K562 (cell line): ENCODE results near the gene ZNF569. TPM values are rescaled to one million over a fixed set of nuclear protein-coding genes. Genes with fewer than 3 reads are reported as not detected.

Source experiments
- ATF3 ChIP-seq, 2 experiments: fragments of 450-650 bp in 1 of 2; sonication (generic) in 1 of 2; formaldehyde crosslinking in 1 of 2; IDR thresholded peaks in 1 of 2; conservative IDR thresholded peaks in 1 of 2; 2 replicates each; pipeline versions ENCODE4 v1.6.1 to v1.8.1; 2016 to 2023; ENCODE audit warnings: mild to moderate bottlenecking in 2 of 2, moderate library complexity in 2 of 2, inconsistent platforms in 1 of 2, missing genetic modification reagents in 1 of 2
- CBX2 ChIP-seq: fragments of 200-600 bp; sonication (generic); IDR thresholded peaks from one replicate; pipeline ENCODE4 v1.6.1; 2012; ENCODE audit warnings: mild to moderate bottlenecking, low read length, inconsistent platforms; ENCODE audit not compliant: insufficient read depth, poor library complexity, severe bottlenecking
- CBX3 ChIP-seq, 2 experiments: IDR thresholded peaks; 1 replicate in 1 of 2; 2 replicates in 1 of 2; pipeline ENCODE4 v1.6.1; 2012; ENCODE audit warnings: inconsistent platforms in 2 of 2, low read length in 2 of 2, borderline replicate concordance in 1 of 2, control low read depth in 1 of 2
- E2F1 ChIP-seq: sonication (generic); formaldehyde crosslinking; IDR thresholded peaks from 2 replicates; pipeline ENCODE4 v1.8.1; 2023; ENCODE audit warnings: mild to moderate bottlenecking, missing genetic modification reagents, moderate library complexity
- ELK3 ChIP-seq: fragments of 450-650 bp; formaldehyde crosslinking; IDR thresholded peaks from 2 replicates; pipeline ENCODE4 v1.4.0; 2020; ENCODE audit warnings: mild to moderate bottlenecking
- FOXK1 ChIP-seq: sonication (generic); formaldehyde crosslinking; IDR thresholded peaks from 2 replicates; pipeline ENCODE4 v1.8.0; 2022; ENCODE audit warnings: missing genetic modification reagents, mild to moderate bottlenecking, borderline replicate concordance
- HLTF ChIP-seq: fragments of 450-650 bp; IDR thresholded peaks from 2 replicates; pipeline ENCODE4 v1.6.1; 2016
- MECOM ChIP-seq: fragments of 250-450 bp; sonication (Bioruptor Pico); IDR thresholded peaks from 2 replicates; pipeline ENCODE4 v1.8.0; 2022; ENCODE audit warnings: inconsistent platforms
- NFATC3 ChIP-seq: fragments of 450-650 bp; IDR thresholded peaks from 2 replicates; pipeline ENCODE4 v1.6.1; 2017; ENCODE audit warnings: mild to moderate bottlenecking
- NFE2 ChIP-seq: IDR thresholded peaks from 2 replicates; pipeline ENCODE4 v1.6.1; 2014; ENCODE audit warnings: antibody characterized with exemption, low read depth
- RBM22 ChIP-seq: fragments of 200-400 bp; formaldehyde crosslinking; IDR thresholded peaks from 2 replicates; pipeline ENCODE4 v1.6.1; 2018; ENCODE audit warnings: low read length, low read depth; ENCODE audit not compliant: poor library complexity, severe bottlenecking
- RCOR1 ChIP-seq, 2 experiments: IDR thresholded peaks; 2 replicates each; pipeline ENCODE4 v1.6.1; 2012; ENCODE audit warnings: low read depth in 2 of 2, low read length in 2 of 2, borderline replicate concordance in 1 of 2, improper control_type of control experiment in 1 of 2
- RFX1 ChIP-seq: fragments of 450-650 bp; IDR thresholded peaks from 2 replicates; pipeline ENCODE4 v1.6.1; 2016; ENCODE audit warnings: mild to moderate bottlenecking, moderate library complexity
- RFX7 ChIP-seq: fragments of 250-450 bp; sonication (Bioruptor Pico); IDR thresholded peaks from 2 replicates; pipeline ENCODE4 v1.5.1; 2021; ENCODE audit warnings: mild to moderate bottlenecking
- SLC30A9 ChIP-seq: fragments of 250-450 bp; sonication (Bioruptor Pico); IDR thresholded peaks from 2 replicates; pipeline ENCODE4 v1.8.0; 2022; ENCODE audit warnings: mild to moderate bottlenecking, moderate library complexity
- SMAD2 ChIP-seq: fragments of 150-350 bp; IDR thresholded peaks from 2 replicates; pipeline ENCODE4 v1.6.1; 2014; ENCODE audit warnings: low read depth, mild to moderate bottlenecking, low read length
- TCF3 ChIP-seq: sonication (generic); formaldehyde crosslinking; IDR thresholded peaks from 2 replicates; pipeline ENCODE4 v1.4.0; 2020; ENCODE audit warnings: mild to moderate bottlenecking, missing genetic modification reagents
- ZNF184 ChIP-seq: sonication (generic); formaldehyde crosslinking; IDR thresholded peaks from 2 replicates; pipeline ENCODE4 v1.5.0; 2020; ENCODE audit warnings: missing genetic modification reagents
- ZNF311 ChIP-seq: fragments of 250-450 bp; sonication (Bioruptor Pico); IDR thresholded peaks from 2 replicates; pipeline ENCODE4 v1.4.0; 2020; ENCODE audit warnings: mild to moderate bottlenecking, moderate library complexity
- ZNF518B ChIP-seq: fragments of 250-450 bp; sonication (Bioruptor Pico); IDR thresholded peaks from 2 replicates; pipeline ENCODE4 v1.5.0; 2021; ENCODE audit warnings: mild to moderate bottlenecking, moderate library complexity
- polyA plus RNA-seq, 8 experiments: library from polyadenylated mRNA; depleted of rRNA in 4 of 8; stranded (reverse) in 5 of 8; unstranded in 3 of 8; fragments of >200 nt; fragmentation: Nextera tagmentation in 2 of 8; fragmentation: Illumina TruSeq in 1 of 8; extraction: Ambion mirVana in 2 of 8; extraction: Trizol in 1 of 8; gene quantifications; 2 replicates each; pipeline versions ENCODE4 v1.2.1 to v1.2.3, GENCODE V29; 2011 to 2014; ENCODE audit warnings: inconsistent platforms in 1 of 8, missing spikeins in 1 of 8
- total RNA-seq, 7 experiments: library from RNA; depleted of rRNA in 6 of 7; stranded (reverse); fragments of >200 nt in 6 of 7; fragmentation: Illumina TruSeq in 2 of 7; extraction: Trizol in 2 of 7; gene quantifications; 2 replicates each; pipeline versions ENCODE4 v1.2.1 to v1.2.3, GENCODE V29; 2011 to 2021; ENCODE audit warnings: low replicate concordance in 1 of 7

ZNF569 gene
- total and polyA plus RNA-seq, 9 of the 15 experiments (the other 6 are each of a cell fraction or from before 2014, with no cell fraction given): 2.1 to 5.7 (median 4.5) TPM

- TF ChIP-seq ZNF518B (CRISPR knock-in tag): no peak
- TF ChIP-seq CBX2: no peak
- no peak for TF ChIP-seq SMAD2
- TF ChIP-seq ELK3 (CRISPR knock-in tag): no peak
- TF ChIP-seq NFE2: no peak
- TF ChIP-seq MECOM (CRISPR knock-in tag): no peak
- no peak for TF ChIP-seq HLTF
- TF ChIP-seq ZNF311: no peak
- TF ChIP-seq NFATC3: no peak
- TF ChIP-seq RCOR1 (IDR thresholded peaks at IDR 0.05; ENCODE audit: borderline replicate concordance in 1 of 2, low read depth in 2 of 2, low read length in 2 of 2): peak in 1 of 2 experiments; percentile 19; a peak in 1 of 4 replicates
- no peak for TF ChIP-seq SLC30A9 (CRISPR knock-in tag)
- TF ChIP-seq TCF3 (CRISPR knock-in tag): no peak
- no peak for TF ChIP-seq RBM22
- no peak for TF ChIP-seq ZNF184 (CRISPR knock-in tag)
- no peak for TF ChIP-seq E2F1 (CRISPR knock-in tag)
- TF ChIP-seq FOXK1: no peak
- TF ChIP-seq ATF3 (IDR thresholded peaks at IDR 0.05): no peak
- no peak for TF ChIP-seq ATF3 (CRISPR knock-in tag; conservative IDR thresholded peaks at IDR 0.05)
- no peak for TF ChIP-seq RFX1
- peak in 1 of 2 experiments; percentile 86; a peak in 2 of 3 replicates for TF ChIP-seq CBX3 (IDR thresholded peaks at IDR 0.05; ENCODE audit: borderline replicate concordance in 1 of 2, low read length in 2 of 2)
- TF ChIP-seq RFX7 (CRISPR knock-in tag): no peak
Measured at GRCh38 chr19:37466798-37467607, at the start of gene ZNF569 (continued).
